SJSA1 (cell line): Measurements from ENCODE around the gene MRPL58. TPM values are rescaled to one million over a fixed set of nuclear protein-coding genes. Genes with fewer than 3 reads are reported as not detected.
"Not testable (repeated sequence)": the region's sequence is repeated elsewhere in the genome, so short reads cannot be mapped to it uniquely, and the experiment has no call there.

Source experiments
- DNase-seq, 2 experiments: peaks; one replicate each; pipeline ENCODE4 v3.0.0-alpha.2; 2015 to 2020; ENCODE audit warnings: low spot score in 2 of 2, low read depth in 1 of 2
- H3K27ac ChIP-seq: fragments of 250-450 bp; sonication (Bioruptor Pico); 2 replicates; pipeline ENCODE4 v1.5.1; 2020; ENCODE audit warnings: mild to moderate bottlenecking, moderate library complexity
- H3K27me3 ChIP-seq: fragments of 250-450 bp; sonication (Bioruptor Pico); replicated peaks from 2 replicates; pipeline ENCODE4 v1.5.1; 2020; ENCODE audit warnings: mild to moderate bottlenecking, moderate library complexity
- H3K36me3 ChIP-seq: fragments of 250-450 bp; sonication (Bioruptor Pico); 2 replicates; pipeline ENCODE4 v1.5.1; 2020; ENCODE audit warnings: mild to moderate bottlenecking
- H3K4me1 ChIP-seq: fragments of 250-450 bp; sonication (Bioruptor Pico); replicated peaks from 2 replicates; pipeline ENCODE4 v1.6.1; 2021; ENCODE audit warnings: mild to moderate bottlenecking
- H3K4me3 ChIP-seq: fragments of 250-450 bp; sonication (Bioruptor Pico); 2 replicates; pipeline ENCODE4 v1.5.1; 2020; ENCODE audit warnings: mild to moderate bottlenecking
- H3K9me3 ChIP-seq: fragments of 250-450 bp; sonication (Bioruptor Pico); replicated peaks from 2 replicates; pipeline ENCODE4 v1.5.1; 2020; ENCODE audit warnings: mild to moderate bottlenecking
- total RNA-seq: library from RNA; depleted of rRNA; stranded (reverse); fragments of >200 nt; shearing (Covaris generic); gene quantifications from 2 replicates; pipeline ENCODE4 v1.2.3, GENCODE V29; 2014

MRPL58 gene
- total RNA-seq, 1 experiment from 2014 or later, result 154 TPM

DNA sequence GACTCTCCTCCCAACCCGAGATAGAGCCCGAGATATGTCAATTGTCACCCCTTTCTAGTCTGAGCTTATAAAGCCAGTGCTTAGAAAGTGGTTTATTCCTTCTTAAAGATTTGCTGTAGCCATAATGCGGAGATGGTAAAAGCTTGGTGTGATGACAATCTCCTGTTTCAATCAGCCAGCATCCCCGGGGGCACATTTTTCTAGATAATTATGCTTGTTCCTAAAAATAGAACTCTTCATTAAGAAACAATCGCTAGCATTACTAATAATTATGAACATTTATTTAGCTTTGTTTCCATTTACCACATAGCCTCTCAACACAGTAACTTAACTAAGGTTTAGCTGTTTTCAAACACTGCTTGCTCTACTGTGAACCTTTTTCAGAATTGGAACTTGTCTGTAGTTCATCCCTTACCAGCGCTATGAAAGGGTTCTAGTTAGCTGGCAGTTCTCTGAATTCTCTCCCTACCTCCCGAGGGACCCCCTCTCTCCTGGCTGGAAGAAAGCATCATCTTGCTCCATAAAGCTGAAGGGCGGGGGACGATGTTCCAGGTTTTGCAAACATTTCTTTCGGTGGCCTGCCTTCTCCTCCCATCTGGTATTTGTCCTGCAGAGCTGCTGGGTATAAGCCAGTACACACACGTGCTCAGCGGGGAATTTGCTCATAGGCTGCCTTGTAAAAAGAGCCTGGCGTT, 922 bp upstream of the MRPL58 start:
- peak overlapping the region; percentile 85 for H3K4me3 ChIP-seq
- no peak for DNase-seq
- H3K36me3 ChIP-seq, result peaks cover 29% of the 10 kb centered on the region
- no peak overlapping the region for H3K27ac ChIP-seq
- no peaks in the 10 kb centered on the region; the same call in 1 of the 2 replicates for H3K27me3 ChIP-seq
- peaks cover 16% of the 10 kb centered on the region for H3K4me1 ChIP-seq
- 0 out of 2 replicates have a peak, but pooled peaks cover 5% of the 10 kb centered on the region for H3K9me3 ChIP-seq

DNA sequence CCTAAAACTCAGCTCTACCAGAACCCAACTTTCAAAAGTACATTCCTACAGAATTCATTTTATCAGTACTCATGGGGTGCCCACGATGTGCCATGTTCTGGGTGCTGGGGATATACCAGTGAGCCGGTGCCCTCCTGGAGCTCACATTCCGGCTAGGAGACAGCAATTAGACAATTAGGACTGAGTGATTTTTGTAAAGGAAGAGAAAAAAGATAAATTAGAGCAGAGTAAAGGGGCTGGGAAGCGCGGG, 449 bp upstream of the MRPL58 start:
- peaks cover 33% of the 10 kb centered on the region for H3K36me3 ChIP-seq
- 0 out of 2 replicates have a peak, but pooled peaks cover 5% of the 10 kb centered on the region for H3K9me3 ChIP-seq
- no peaks in the 10 kb centered on the region; the same call in 1 of the 2 replicates for H3K27me3 ChIP-seq
- H3K4me3 ChIP-seq, result peak overlapping the region; percentile 85
- DNase-seq, result no peak
- H3K4me1 ChIP-seq, result peaks cover 16% of the 10 kb centered on the region
- H3K27ac ChIP-seq, result peak overlapping the region; percentile 63

DNA sequence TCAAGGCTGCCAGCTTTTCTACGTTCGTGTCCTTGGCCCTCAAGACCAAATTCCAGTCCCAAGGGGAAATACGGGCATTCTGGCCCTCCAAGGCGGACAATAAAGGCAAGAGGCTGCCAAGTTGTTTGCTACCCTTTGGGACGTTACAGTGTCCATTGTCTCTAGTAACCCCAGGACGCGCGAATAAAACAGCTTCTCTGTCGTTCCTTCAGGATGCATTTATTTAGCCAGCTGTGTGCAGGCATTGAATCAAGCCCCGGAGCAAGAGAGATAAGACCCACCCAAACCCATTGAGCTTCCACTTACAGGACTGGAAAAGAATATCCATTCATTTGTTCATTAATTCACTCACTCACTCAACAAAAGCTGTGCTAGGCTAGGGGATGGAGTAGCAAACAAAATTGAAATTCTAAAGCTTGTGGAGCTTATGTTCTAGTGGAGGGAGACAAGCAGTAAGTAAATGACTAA, 656 bp downstream of the MRPL58 start:
- H3K36me3 ChIP-seq, result peaks cover 39% of the 10 kb centered on the region
- DNase-seq, result no peak

DNA sequence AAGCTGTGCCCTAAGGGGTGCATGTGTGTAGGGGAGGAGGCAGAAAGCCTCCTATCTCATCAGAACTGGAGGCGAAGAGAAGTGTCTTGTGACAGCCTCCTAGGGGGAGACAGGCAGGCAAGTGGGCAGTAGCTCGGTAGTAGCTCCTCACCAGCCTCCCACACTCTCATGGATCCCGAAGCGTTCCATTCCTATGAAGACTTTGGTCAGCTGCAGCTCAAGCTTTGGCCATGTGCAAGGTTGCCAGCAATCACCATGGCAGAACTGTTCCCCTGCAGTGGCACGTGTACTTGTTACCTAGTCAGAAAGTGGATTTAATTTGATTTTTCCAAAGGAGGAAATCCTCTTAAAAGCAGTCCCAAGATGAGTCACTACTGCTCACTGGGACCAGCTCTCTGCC, 6.7 kb downstream of the MRPL58 start:
- Histone ChIP-seq H3K27ac (no peak overlapping the region), H3K4me1 (no peaks in the 10 kb centered on the region), H3K9me3 (no peaks in the 10 kb centered on the region), H3K4me3 (no peak overlapping the region), H3K36me3 (peaks cover 67% of the 10 kb centered on the region), H3K27me3 (no peaks in the 10 kb centered on the region)
- DNase-seq, result no peak

More for the DNA sequence above, 656 bp downstream of the MRPL58 start:
- 0 out of 2 replicates have a peak, but pooled peaks cover 5% of the 10 kb centered on the region for H3K9me3 ChIP-seq
- H3K4me1 ChIP-seq, result peaks cover 16% of the 10 kb centered on the region
- H3K4me3 ChIP-seq, result peak overlapping the region; percentile 85
- H3K27me3 ChIP-seq, result no peaks in the 10 kb centered on the region; the same call in 1 of the 2 replicates
- peak overlapping the region; percentile 63 for H3K27ac ChIP-seq

DNA sequence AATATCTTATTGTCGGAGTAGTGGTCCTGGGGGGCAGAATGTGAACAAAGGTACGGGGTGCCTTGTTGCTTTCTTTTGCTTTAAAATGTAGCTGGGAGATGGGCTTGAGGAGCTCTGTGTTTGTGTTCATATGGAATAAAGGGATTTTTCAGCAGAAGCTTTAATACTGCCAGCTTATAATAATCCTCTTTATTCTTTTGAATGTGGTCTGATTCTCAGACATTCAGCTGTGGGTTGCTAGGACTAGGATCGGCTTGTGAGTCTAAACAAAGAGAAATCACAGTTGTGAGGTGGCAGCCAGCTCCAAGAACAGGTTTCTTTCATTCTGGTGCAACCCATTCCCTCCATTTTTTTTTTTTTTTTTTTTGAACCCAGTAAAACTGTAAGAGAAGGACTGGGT, 7.2 kb downstream of the MRPL58 start:
- H3K4me3 ChIP-seq, result no peak overlapping the region
- no peaks in the 10 kb centered on the region for H3K9me3 ChIP-seq
- H3K4me1 ChIP-seq, result no peaks in the 10 kb centered on the region
- no peaks in the 10 kb centered on the region for H3K27me3 ChIP-seq
- H3K36me3 ChIP-seq, result peaks cover 64% of the 10 kb centered on the region
- no peak for DNase-seq
- no peak overlapping the region for H3K27ac ChIP-seq

DNA sequence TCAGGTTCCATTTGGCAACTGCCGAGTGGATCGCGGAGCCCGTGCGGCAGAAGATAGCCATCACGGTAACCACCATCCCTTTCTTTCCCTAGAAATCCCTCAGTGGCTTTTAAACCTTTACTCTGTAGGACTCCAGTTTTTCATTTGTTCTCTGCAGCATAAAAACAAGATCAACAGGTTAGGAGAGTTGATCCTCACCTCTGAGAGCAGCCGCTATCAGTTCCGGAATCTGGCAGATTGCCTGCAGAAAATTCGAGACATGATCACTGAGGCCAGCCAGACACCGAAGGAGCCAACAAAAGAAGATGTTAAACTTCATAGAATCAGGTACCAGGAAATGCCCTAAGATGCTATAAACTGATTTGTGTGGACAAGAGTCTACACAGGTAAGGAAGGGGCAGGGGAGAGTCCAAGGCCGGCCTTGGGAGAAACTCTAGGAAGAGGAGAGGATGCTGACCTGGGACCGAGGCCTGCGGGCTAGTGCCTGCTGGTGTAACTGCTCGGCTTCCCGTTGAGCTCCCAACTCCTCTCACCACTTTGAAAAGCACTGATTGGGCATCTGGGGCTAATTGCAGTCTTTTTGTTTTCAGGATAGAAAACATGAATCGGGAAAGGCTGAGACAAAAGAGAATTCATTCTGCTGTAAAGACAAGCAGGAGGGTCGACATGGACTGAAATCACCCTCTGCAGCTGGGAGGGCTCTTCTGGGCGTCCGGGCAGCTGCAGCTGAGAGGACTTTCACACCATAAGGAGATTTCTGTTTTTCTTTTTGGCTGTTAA, 8.1 kb downstream of the MRPL58 start:
- H3K36me3 ChIP-seq, result peaks cover 57% of the 10 kb centered on the region
- no peak overlapping the region for H3K4me3 ChIP-seq
- no peaks in the 10 kb centered on the region for H3K27me3 ChIP-seq
- DNase-seq, result no peak
- H3K9me3 ChIP-seq, result no peaks in the 10 kb centered on the region
- no peak overlapping the region for H3K27ac ChIP-seq
- no peaks in the 10 kb centered on the region for H3K4me1 ChIP-seq

DNA sequence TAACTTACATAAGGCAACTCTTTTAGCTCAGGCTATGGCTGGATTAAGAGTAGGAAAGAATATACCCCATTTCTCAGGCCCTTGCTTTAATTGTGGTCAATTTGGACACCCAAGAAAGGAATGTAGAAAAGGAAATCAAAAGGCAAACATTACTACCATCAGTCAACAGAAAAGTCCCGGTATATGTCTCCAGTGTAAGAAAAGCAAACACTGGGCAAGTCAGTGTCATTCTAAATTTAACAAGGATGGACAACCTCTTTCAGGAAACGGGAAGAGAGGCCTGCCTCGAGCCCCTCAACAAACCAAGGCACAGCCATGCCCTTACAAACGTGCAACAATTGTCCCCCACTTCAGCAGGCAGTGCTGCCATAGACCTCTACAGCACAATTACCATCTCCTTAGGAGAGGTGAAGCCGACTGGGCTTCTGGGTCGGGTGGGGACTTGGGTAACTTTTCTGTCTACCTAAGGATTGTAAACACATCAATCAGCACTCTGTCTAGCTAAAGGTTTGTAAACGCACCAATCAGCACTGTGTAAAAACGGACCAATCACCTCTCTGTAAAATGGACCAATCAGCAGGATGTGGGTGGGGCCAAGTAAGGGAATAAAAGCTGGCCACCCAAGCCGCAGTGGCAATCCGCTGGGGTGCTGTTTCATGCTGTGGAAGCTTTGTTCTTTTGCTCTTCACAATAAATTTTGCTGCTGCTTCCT, 12.4 kb downstream of the MRPL58 start:
- no peak overlapping the region for H3K4me3 ChIP-seq
- DNase-seq, result no peak
- no peaks in the 10 kb centered on the region for H3K9me3 ChIP-seq
- peaks cover 28% of the 10 kb centered on the region for H3K36me3 ChIP-seq
- H3K4me1 ChIP-seq, result no peaks in the 10 kb centered on the region
- H3K27me3 ChIP-seq, result no peaks in the 10 kb centered on the region
- no peak overlapping the region for H3K27ac ChIP-seq

DNA sequence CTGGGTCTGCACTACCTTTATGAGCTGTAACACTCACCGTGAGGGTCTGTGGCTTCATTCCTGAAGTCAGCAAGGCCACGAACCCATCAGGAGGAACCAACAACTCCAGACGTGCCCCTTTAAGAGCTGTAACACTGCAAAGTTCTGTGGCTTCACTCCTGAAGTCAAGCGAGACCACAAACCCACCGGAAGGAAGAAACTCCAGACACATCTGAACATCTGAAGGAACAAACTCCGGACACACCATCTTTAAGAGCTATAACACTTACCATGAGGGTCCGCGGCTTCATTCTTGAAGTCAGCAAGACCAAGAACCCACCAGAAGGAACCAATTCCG, 12.9 kb downstream of the MRPL58 start:
- not testable (repeated sequence) for DNase-seq, H3K27ac ChIP-seq
- H3K36me3 ChIP-seq, result peaks cover 24% of the 10 kb centered on the region

DNA sequence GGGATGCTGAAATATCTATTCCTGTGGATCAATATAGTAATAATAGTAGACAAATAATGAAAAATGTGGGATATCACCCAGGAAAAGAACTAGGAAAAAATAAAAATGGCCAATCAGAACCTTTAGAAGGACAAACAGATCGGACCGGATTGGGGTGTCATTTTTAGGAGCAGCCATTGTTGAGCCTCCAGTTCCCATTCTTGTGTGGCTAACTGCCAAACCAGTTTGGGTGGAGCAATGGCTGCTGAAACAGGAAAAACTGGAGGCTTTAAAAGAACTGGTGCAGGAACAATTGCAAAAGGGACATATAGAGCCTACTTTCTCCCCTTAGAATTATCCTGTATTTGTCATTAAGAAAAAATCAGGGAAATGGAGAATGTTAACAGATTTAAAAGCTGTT, 14.2 kb downstream of the MRPL58 start:
- not testable (repeated sequence) for DNase-seq, H3K4me3 ChIP-seq, H3K27me3 ChIP-seq, H3K27ac ChIP-seq, H3K9me3 ChIP-seq, H3K4me1 ChIP-seq
- peaks cover 11% of the 10 kb centered on the region for H3K36me3 ChIP-seq

More for the DNA sequence above, 12.9 kb downstream of the MRPL58 start:
- H3K27me3 ChIP-seq, H3K9me3 ChIP-seq, H3K4me3 ChIP-seq, H3K4me1 ChIP-seq: not testable (repeated sequence)

DNA sequence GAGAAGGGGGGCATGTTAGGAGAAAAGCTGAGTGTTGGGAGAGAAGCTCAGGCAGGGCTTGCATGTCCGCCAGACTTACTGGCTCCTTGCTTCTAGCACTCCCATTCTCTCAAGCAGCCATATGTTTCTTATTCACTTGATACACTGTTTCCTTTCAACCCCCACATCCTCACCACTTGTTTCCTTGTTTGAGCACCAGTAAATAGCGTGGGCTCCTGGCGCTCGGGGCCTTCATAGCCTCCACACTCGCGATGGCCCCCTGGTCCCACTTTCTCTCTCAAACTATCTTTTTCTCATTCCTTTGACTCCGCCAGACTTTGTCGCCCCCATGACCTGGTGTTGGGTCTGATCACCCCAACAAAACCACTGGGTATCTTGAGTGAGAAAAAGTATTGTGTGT, 17.7 kb downstream of the MRPL58 start:
- DNase-seq, result no peak
- H3K27me3 ChIP-seq, result no peaks in the 10 kb centered on the region
- peaks cover 3% of the 10 kb centered on the region; the same call in 1 of the 2 replicates for H3K36me3 ChIP-seq
- peaks cover 10% of the 10 kb centered on the region for H3K4me1 ChIP-seq
- H3K9me3 ChIP-seq, result peaks cover 6% of the 10 kb centered on the region
- H3K27ac ChIP-seq, result no peak overlapping the region
- H3K4me3 ChIP-seq, result no peak overlapping the region

DNA sequence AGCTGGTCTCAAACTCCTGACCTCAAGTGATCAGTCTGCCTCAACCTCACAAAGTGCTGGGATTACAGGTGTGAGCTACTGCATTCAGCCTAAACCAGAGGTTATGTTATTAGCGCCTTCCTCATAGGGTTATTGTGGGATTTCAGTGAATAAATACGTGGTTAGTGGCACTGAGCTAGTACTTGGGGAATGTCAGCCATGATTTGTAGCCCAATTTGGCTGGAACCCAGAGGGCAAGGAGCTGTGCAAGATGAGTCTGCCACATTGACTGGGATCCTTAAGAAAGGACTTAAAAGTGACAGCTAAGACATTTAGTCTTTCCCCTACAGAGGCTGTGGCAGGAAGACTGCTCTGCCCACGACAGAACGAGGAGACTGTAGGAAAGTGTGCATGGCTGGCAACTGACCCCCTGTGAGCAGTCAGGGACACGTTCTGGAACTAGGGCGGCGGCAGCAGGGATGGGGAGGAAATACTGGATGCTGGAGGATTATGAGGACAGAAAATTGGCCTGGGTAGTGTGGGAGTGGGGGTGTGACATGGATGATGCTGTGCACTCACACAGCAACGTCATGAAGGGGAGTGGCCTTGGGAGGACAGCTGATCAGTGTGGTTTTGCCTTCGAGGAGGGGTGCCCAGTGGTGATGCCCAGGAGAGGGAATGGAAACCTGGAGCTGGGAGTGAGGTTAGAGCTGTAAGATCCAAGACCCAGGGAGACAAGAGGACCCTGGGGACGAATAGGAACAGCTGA, 19.7 kb downstream of the MRPL58 start:
- H3K27ac ChIP-seq, result no peak overlapping the region
- peaks cover 9% of the 10 kb centered on the region for H3K36me3 ChIP-seq
- peak; percentile 73 to 89 for DNase-seq
- H3K4me3 ChIP-seq, result peak overlapping the region; percentile 63
- peaks cover 6% of the 10 kb centered on the region for H3K9me3 ChIP-seq
- H3K27me3 ChIP-seq, result no peaks in the 10 kb centered on the region
- H3K4me1 ChIP-seq, result peaks cover 19% of the 10 kb centered on the region

DNA sequence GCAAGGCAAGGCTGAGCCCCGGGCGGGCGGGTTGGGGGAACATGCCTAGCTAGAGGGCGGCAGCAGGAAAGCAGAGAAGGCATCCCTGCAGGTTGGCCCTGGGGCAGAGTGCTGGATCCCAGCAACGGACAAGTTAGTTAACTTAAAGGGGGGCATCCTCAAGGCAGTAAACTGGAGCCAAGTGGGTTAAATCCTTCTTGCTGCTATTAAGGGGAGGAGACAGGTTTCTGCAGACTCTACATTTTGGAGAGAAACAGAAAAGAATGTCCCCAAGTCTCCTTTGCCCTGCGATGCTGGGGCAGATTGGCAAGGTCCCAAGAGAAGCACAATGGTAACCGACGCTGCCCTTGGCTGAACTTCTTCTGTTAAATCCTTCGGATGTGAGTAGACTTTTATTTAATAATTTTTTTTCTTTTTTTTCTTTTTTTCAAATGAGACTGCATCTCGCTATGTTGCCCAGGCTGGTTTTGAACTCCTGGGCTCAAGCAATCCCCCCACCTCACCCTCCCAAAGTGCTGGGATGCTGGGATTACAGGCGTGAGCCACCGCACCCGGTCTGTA, 20.3 kb downstream of the MRPL58 start:
- Histone ChIP-seq H3K4me1 (peaks cover 19% of the 10 kb centered on the region), H3K36me3 (peaks cover 9% of the 10 kb centered on the region), H3K27ac (no peak overlapping the region), H3K4me3 (peak overlapping the region; percentile 63), H3K27me3 (no peaks in the 10 kb centered on the region), H3K9me3 (peaks cover 6% of the 10 kb centered on the region)
- DNase-seq, result peak in 1 of 2 experiments; percentile 75
